ENCODE data around the gene CEP72.
"Not testable (repeated sequence)": the region's sequence is repeated elsewhere in the genome, so short reads cannot be mapped to it uniquely, and the experiment has no call there.

The CEP72 gene

GRCh38 chr5:681317-682191 lies 69.4 kb downstream of the CEP72 start:
- Mint-ChIP-seq H3K27me3 (ENCODE audit: low read depth, poor library complexity) (peaks cover 20% of the 10 kb centered on the region), H3K4me1 (peaks cover 13% of the 10 kb centered on the region)
- not testable (repeated sequence) for H3K36me3 Mint-ChIP-seq (ENCODE audit: low read depth); DNase-seq; H3K4me3 Mint-ChIP-seq; H3K27ac Mint-ChIP-seq; H3K9me3 Mint-ChIP-seq

GRCh38 chr5:682216-682615 lies 70.1 kb downstream of the CEP72 start:
- peaks cover 12% of the 10 kb centered on the region for H3K4me1 Mint-ChIP-seq
- H3K27me3 Mint-ChIP-seq (ENCODE audit: low read depth, poor library complexity): peaks cover 23% of the 10 kb centered on the region
- H3K27ac Mint-ChIP-seq; H3K4me3 Mint-ChIP-seq; H3K9me3 Mint-ChIP-seq; DNase-seq; H3K36me3 Mint-ChIP-seq (ENCODE audit: low read depth): not testable (repeated sequence)

GRCh38 chr5:682651-683358 lies 70.7 kb downstream of the CEP72 start:
- H3K4me3 Mint-ChIP-seq; H3K9me3 Mint-ChIP-seq; H3K36me3 Mint-ChIP-seq (ENCODE audit: low read depth); DNase-seq; H3K27ac Mint-ChIP-seq: not testable (repeated sequence)
- H3K27me3 Mint-ChIP-seq (ENCODE audit: low read depth, poor library complexity): peaks cover 23% of the 10 kb centered on the region
- H3K4me1 Mint-ChIP-seq: peaks cover 12% of the 10 kb centered on the region

GRCh38 chr5:683551-684481 lies 71.7 kb downstream of the CEP72 start:
- no peak overlapping the region for H3K4me3 Mint-ChIP-seq
- H3K36me3 Mint-ChIP-seq (ENCODE audit: low read depth): no peaks in the 10 kb centered on the region
- H3K27me3 Mint-ChIP-seq (ENCODE audit: low read depth, poor library complexity): peaks cover 23% of the 10 kb centered on the region
- H3K9me3 Mint-ChIP-seq: no peaks in the 10 kb centered on the region
- TF ChIP-seq CTCF (IDR thresholded peaks at IDR 0.05): no peak
- no peak overlapping the region for H3K27ac Mint-ChIP-seq
- no peak for DNase-seq
- peaks cover 12% of the 10 kb centered on the region for H3K4me1 Mint-ChIP-seq

GRCh38 chr5:684751-685216 lies 72.6 kb downstream of the CEP72 start:
- Mint-ChIP-seq H3K9me3 (no peaks in the 10 kb centered on the region), H3K27ac (no peak overlapping the region), H3K27me3 (ENCODE audit: low read depth, poor library complexity) (peaks cover 23% of the 10 kb centered on the region), H3K4me3 (no peak overlapping the region), H3K4me1 (peaks cover 4% of the 10 kb centered on the region), H3K36me3 (ENCODE audit: low read depth) (no peaks in the 10 kb centered on the region)
- no peak for TF ChIP-seq CTCF (IDR thresholded peaks at IDR 0.05)
- no peak for DNase-seq

GRCh38 chr5:685262-686171 lies 73.4 kb downstream of the CEP72 start:
- Mint-ChIP-seq H3K27me3 (ENCODE audit: low read depth, poor library complexity) (peaks cover 23% of the 10 kb centered on the region), H3K4me3 (no peak overlapping the region), H3K4me1 (peaks cover 4% of the 10 kb centered on the region), H3K27ac (no peak overlapping the region), H3K36me3 (ENCODE audit: low read depth) (no peaks in the 10 kb centered on the region), H3K9me3 (no peaks in the 10 kb centered on the region)
- TF ChIP-seq CTCF (IDR thresholded peaks at IDR 0.05): no peak
- DNase-seq: no peak

GRCh38 chr5:686172-686523 lies 74.0 kb downstream of the CEP72 start:
- H3K36me3 Mint-ChIP-seq (ENCODE audit: low read depth); H3K9me3 Mint-ChIP-seq; H3K4me3 Mint-ChIP-seq; H3K4me1 Mint-ChIP-seq; H3K27ac Mint-ChIP-seq; DNase-seq: not testable (repeated sequence)
- peaks cover 23% of the 10 kb centered on the region for H3K27me3 Mint-ChIP-seq (ENCODE audit: low read depth, poor library complexity)

- not testable (repeated sequence) for H3K4me3 Mint-ChIP-seq
Observed at GRCh38 chr5:686936-687335, 74.8 kb downstream of the CEP72 start.

GRCh38 chr5:688348-689010 lies 76.3 kb downstream of the CEP72 start:
- H3K36me3 Mint-ChIP-seq (ENCODE audit: low read depth); H3K27ac Mint-ChIP-seq; H3K4me1 Mint-ChIP-seq; DNase-seq; H3K9me3 Mint-ChIP-seq; H3K4me3 Mint-ChIP-seq: not testable (repeated sequence)
- H3K27me3 Mint-ChIP-seq (ENCODE audit: low read depth, poor library complexity): peaks cover 32% of the 10 kb centered on the region

More at GRCh38 chr5:686936-687335, 74.8 kb downstream of the CEP72 start:
- not testable (repeated sequence) for H3K36me3 Mint-ChIP-seq (ENCODE audit: low read depth); H3K4me1 Mint-ChIP-seq; H3K9me3 Mint-ChIP-seq; DNase-seq; H3K27ac Mint-ChIP-seq
- H3K27me3 Mint-ChIP-seq (ENCODE audit: low read depth, poor library complexity): peaks cover 24% of the 10 kb centered on the region
